ENCODE results near the gene CPVL.
A peak's percentile ranks its signal among the peaks of the same experiment; 100 is the strongest.

- TF ChIP-seq CTCF (IDR thresholded peaks at IDR 0.05) (peak in 1 of 12 donors; percentile 21), POLR2A (IDR thresholded peaks at IDR 0.05) (no peak)
Observed at GRCh38 chr7:29106669-29106988, 39.7 kb downstream of the CPVL start.

Measured in heart left ventricle (tissue), 13 donors.